NOMO-1 treated with dmso at 0.1 percent for 144 hours (cell line): Measurements from ENCODE around the gene HM13.
"Not testable (repeated sequence)": the region's sequence is repeated elsewhere in the genome, so short reads cannot be mapped to it uniquely, and the experiment has no call there.

Experiments
- DNase-seq: peaks from one replicate; lab custom pipeline; 2025; ENCODE audit not compliant: unreplicated experiment; lab: John Stamatoyannopoulos, UW

HM13 gene

GRCh38 chr20:31605902-31606803 lies 91.9 kb downstream of the HM13 start:
- DNase-seq, result no peak

- DNase-seq, result no peak
These were observed 92.8 kb downstream of the HM13 start for GRCh38 chr20:31606804-31607639.

GRCh38 chr20:31607640-31608250 lies 93.5 kb downstream of the HM13 start:
- DNase-seq, result no peak

- no peak for DNase-seq
These were observed 94.2 kb downstream of the HM13 start for GRCh38 chr20:31608251-31608945.

GRCh38 chr20:31612271-31612640 lies 98.0 kb downstream of the HM13 start:
- not testable (repeated sequence) for DNase-seq

GRCh38 chr20:31615416-31615815 lies 101.2 kb downstream of the HM13 start:
- no peak for DNase-seq

GRCh38 chr20:31617432-31618104 lies 103.3 kb downstream of the HM13 start:
- DNase-seq, result peak; percentile 98
